ENCODE data around the gene PLCD1.

Gene PLCD1

DNA sequence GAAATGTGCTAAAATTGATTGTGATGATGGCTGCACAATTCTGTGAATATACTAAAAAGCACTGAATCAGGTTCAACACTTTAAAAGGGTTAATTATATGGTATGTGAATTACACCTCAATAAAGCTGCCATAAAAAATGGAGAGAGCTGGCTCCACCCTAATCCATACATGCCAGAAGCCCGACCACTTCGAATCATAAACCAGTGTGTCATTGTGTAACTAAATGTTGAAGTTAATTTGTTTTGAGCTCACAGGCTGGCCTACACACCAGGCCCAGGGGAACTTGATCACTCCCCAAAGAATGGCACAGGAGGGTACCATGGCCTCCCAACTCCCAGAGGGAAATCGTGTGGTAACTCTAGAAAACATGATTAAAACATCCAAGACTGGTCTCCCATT, 14.0 kb downstream of the PLCD1 start:
- Histone ChIP-seq H3K4me1 (ENCODE audit: control insufficient read depth, insufficient read depth, low read length) (no peaks in the 10 kb centered on the region), H3K27me3 (ENCODE audit: control insufficient read depth, insufficient read depth, low read length) (no peaks in the 10 kb centered on the region), H3K9ac (ENCODE audit: low read depth, low read length) (no peak overlapping the region), H3K36me3 (ENCODE audit: insufficient read depth, low read length) (peaks cover 64% of the 10 kb centered on the region), H3K9me3 (replicated peaks; ENCODE audit: low read length) (no peaks in the 10 kb centered on the region), H3K4me2 (ENCODE audit: low read length) (no peak overlapping the region), H3K4me3 (ENCODE audit: low read length) (no peak overlapping the region)

DNA sequence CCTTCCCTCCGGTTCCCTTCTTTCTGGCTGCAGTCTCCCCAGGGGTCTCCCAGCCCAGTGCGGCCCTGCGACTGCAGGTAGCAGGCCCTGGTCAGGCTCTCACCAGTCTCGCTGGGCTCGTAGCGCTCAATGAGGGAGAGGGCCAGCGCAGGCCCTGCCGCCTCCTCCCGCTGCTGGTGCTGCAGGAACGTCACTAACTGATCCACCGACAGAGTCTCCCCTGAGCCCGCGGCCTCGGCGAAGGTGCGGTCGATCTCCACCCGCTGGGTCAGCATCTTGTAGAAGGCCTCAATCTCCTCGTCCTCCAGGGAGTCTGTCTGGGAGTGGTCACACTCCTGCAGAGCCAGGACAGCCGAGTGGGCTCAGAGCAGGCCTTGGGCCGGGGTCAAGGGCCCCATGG, 18.3 kb downstream of the PLCD1 start:
- Histone ChIP-seq H3K9ac (ENCODE audit: low read depth, low read length) (no peak overlapping the region), H3K27me3 (ENCODE audit: control insufficient read depth, insufficient read depth, low read length) (no peaks in the 10 kb centered on the region), H3K9me3 (replicated peaks; ENCODE audit: low read length) (no peaks in the 10 kb centered on the region), H3K4me2 (ENCODE audit: low read length) (no peak overlapping the region), H3K4me1 (ENCODE audit: control insufficient read depth, insufficient read depth, low read length) (no peaks in the 10 kb centered on the region), H3K36me3 (ENCODE audit: insufficient read depth, low read length) (peaks cover 65% of the 10 kb centered on the region), H3K4me3 (ENCODE audit: low read length) (no peak overlapping the region)

DNA sequence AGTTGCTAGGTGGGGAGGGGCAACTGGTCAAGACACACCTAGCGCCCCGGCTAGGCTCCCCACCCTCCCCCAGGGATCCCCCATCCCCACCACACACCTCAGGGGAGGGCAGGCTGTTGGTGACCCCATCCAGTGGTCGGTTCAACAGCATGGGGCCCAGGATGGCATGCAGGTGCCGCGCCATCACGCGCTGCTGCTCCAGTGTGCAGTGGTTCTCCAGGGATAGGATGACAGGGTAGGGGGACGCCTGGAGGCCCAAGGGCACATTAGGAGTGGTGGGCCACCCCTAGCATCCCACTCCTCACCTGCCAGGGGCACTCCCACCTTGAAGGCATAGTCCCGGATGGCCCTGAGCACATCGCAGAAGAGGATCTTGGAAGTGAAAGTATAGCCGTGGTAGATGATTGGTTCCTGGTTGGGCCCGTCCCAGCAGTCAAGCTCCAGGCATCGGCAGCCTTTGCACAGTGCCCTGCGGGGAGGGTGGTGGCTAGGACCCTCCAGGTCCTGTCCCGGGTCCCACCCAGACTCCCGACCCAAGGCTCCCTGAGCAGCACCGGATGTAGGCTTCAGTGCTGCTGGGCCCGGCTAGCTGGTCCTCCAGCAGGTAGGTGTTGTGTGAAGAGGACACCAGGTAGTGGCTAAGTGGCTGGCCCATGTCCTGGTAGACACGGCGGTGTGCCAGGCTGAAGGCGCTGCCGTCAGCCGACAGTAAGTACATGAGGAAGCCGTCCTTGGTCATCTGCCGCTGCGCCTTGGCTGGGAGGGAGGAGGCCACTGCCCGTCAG, 19.4 kb downstream of the PLCD1 start:
- Histone ChIP-seq H3K9ac (ENCODE audit: low read depth, low read length) (no peak overlapping the region), H3K27me3 (ENCODE audit: control insufficient read depth, insufficient read depth, low read length) (no peaks in the 10 kb centered on the region), H3K4me2 (ENCODE audit: low read length) (no peak overlapping the region), H3K36me3 (ENCODE audit: insufficient read depth, low read length) (peaks cover 59% of the 10 kb centered on the region), H3K4me3 (ENCODE audit: low read length) (no peak overlapping the region), H3K4me1 (ENCODE audit: control insufficient read depth, insufficient read depth, low read length) (no peaks in the 10 kb centered on the region), H3K9me3 (replicated peaks; ENCODE audit: low read length) (no peaks in the 10 kb centered on the region)

DNA sequence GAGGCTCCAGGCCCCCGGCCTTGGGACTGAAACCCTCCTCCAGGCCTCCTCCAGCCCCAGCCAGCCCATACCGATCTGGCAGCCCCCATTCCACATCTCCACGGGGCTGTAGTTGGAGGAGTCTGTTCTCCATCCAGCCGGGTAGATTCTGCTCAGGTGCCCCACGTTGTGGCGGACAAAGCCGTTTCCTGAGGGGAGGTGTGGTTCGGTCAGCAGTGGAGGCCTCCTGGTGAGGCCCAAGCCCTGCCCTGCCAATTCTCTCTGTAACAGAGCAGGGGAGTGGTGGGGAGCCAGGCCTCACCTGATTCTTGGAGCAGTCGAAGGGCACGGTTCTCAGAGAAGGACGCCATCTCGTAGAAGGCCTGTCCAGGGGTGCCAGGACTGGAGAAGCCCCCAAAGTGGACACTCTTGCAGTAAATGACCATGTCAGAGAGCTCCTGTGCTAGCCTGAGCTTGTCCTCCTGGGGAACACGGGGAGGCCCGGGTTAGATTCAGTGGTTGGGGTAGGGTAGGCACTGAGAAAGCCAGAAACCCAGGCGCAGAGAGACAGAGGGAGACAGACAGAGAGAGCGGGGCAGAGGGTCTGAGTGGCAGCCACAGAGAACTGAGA, 20.4 kb downstream of the PLCD1 start:
- Histone ChIP-seq H3K4me2 (ENCODE audit: low read length) (no peak overlapping the region), H3K9me3 (replicated peaks; ENCODE audit: low read length) (no peaks in the 10 kb centered on the region), H3K9ac (ENCODE audit: low read depth, low read length) (no peak overlapping the region), H3K4me3 (ENCODE audit: low read length) (no peak overlapping the region), H3K4me1 (ENCODE audit: control insufficient read depth, insufficient read depth, low read length) (no peaks in the 10 kb centered on the region), H3K36me3 (ENCODE audit: insufficient read depth, low read length) (peaks cover 53% of the 10 kb centered on the region), H3K27me3 (ENCODE audit: control insufficient read depth, insufficient read depth, low read length) (no peaks in the 10 kb centered on the region)

DNA sequence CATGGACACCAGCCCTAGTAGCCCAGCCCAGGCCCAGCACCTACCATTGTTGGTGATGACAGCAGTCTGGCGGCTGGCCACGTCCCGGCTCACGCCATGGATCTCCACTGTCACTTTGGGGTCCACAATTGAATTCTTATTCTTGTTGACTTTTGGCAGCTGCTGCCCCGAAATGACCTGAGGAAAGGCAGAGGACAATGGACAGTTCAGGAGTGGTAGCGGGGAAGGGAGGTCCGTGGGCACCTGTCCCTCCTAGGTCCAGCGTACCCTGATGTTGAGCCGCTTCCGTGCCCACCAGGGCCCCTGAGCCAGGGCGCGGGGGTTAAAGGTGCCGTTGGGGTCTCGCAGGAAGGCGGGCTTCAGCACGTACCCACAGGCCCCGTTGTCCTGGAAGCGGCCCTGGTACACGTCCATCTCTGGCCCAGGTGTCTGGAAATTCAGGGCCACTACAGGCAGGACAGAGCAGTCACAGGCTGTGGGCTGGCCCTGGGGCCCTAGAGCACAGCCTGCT, 21.2 kb downstream of the PLCD1 start:
- H3K9me3 ChIP-seq (replicated peaks; ENCODE audit: low read length), result no peaks in the 10 kb centered on the region
- no peak overlapping the region for H3K4me3 ChIP-seq (ENCODE audit: low read length)
- H3K27me3 ChIP-seq (ENCODE audit: control insufficient read depth, insufficient read depth, low read length), result no peaks in the 10 kb centered on the region
- H3K4me2 ChIP-seq (ENCODE audit: low read length), result no peak overlapping the region
- no peak overlapping the region for H3K9ac ChIP-seq (ENCODE audit: low read depth, low read length)
- H3K36me3 ChIP-seq (ENCODE audit: insufficient read depth, low read length), result peaks cover 46% of the 10 kb centered on the region
- H3K4me1 ChIP-seq (ENCODE audit: control insufficient read depth, insufficient read depth, low read length), result no peaks in the 10 kb centered on the region

DNA sequence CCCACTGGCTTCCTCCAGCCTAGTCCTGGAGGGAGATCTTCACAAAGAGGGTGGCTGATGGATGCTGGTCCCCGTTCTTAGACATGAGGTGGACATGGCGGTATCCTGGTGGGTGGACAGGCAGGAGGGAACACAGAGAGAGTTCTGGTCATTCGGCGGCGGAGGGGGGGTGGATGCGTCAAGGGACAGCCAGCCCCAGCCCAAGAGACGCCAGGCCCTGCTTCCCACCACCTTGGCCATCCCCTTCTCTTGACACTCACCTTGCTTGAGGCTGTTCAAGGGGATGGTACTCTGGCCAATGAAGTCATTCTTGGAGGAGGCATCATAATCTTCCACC, 21.7 kb downstream of the PLCD1 start:
- Histone ChIP-seq H3K9ac (ENCODE audit: low read depth, low read length) (no peak overlapping the region), H3K27me3 (ENCODE audit: control insufficient read depth, insufficient read depth, low read length) (no peaks in the 10 kb centered on the region), H3K4me2 (ENCODE audit: low read length) (no peak overlapping the region), H3K4me1 (ENCODE audit: control insufficient read depth, insufficient read depth, low read length) (no peaks in the 10 kb centered on the region), H3K9me3 (replicated peaks; ENCODE audit: low read length) (no peaks in the 10 kb centered on the region), H3K4me3 (ENCODE audit: low read length) (no peak overlapping the region), H3K36me3 (ENCODE audit: insufficient read depth, low read length) (peaks cover 46% of the 10 kb centered on the region)

DNA sequence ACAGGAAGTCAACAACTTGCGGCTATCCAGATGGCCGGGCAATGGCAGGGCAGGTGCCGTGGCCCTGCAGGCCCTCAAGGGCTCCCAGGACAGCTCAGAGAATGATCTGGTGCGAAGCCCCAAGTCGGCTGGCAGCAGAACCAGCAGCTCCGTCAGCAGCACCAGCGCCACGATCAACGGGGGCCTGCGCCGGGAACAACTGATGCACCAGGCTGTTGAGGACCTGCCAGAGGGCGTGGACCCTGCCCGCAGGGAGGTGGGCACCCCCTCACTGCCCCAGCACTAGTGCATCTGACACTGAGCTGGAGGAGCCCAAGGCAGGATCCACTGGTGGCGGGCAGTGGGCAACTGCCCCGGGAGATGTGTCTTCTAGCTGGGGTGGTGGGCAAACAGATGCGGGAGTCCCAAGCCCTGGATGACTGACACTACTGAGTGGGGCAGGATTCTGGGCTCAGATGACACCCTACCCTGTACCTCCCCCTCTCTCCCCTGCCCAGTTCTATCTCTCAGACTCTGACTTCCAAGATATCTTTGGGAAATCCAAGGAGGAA, 22.9 kb downstream of the PLCD1 start:
- Histone ChIP-seq H3K27me3 (ENCODE audit: control insufficient read depth, insufficient read depth, low read length) (no peaks in the 10 kb centered on the region), H3K4me2 (ENCODE audit: low read length) (no peak overlapping the region), H3K9ac (ENCODE audit: low read depth, low read length) (no peak overlapping the region), H3K9me3 (replicated peaks; ENCODE audit: low read length) (no peaks in the 10 kb centered on the region), H3K36me3 (ENCODE audit: insufficient read depth, low read length) (peaks cover 46% of the 10 kb centered on the region), H3K4me3 (ENCODE audit: low read length) (no peak overlapping the region), H3K4me1 (ENCODE audit: control insufficient read depth, insufficient read depth, low read length) (no peaks in the 10 kb centered on the region)

DNA sequence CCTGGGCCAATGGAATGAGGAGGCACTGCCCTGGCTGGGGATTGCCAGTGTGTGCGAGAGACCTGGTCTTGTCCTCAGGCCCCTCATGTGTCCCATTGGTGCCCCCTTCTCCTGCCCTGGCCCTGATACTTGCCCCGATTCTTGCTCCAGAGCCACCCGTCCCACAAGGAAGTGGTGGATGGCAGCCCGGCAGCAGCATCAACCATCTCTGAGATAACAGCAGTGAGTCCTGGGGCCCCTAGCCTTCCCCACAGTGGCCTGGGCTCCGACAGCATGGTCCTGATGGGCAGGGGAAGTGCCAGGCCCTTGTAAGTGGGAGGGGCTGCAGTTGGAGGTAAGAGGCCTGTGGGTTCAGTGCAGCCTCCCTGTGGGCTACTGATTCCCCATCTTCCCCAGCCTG, 23.4 kb downstream of the PLCD1 start:
- Histone ChIP-seq H3K9ac (ENCODE audit: low read depth, low read length) (no peak overlapping the region), H3K4me3 (ENCODE audit: low read length) (no peak overlapping the region), H3K36me3 (ENCODE audit: insufficient read depth, low read length) (peaks cover 46% of the 10 kb centered on the region)

DNA sequence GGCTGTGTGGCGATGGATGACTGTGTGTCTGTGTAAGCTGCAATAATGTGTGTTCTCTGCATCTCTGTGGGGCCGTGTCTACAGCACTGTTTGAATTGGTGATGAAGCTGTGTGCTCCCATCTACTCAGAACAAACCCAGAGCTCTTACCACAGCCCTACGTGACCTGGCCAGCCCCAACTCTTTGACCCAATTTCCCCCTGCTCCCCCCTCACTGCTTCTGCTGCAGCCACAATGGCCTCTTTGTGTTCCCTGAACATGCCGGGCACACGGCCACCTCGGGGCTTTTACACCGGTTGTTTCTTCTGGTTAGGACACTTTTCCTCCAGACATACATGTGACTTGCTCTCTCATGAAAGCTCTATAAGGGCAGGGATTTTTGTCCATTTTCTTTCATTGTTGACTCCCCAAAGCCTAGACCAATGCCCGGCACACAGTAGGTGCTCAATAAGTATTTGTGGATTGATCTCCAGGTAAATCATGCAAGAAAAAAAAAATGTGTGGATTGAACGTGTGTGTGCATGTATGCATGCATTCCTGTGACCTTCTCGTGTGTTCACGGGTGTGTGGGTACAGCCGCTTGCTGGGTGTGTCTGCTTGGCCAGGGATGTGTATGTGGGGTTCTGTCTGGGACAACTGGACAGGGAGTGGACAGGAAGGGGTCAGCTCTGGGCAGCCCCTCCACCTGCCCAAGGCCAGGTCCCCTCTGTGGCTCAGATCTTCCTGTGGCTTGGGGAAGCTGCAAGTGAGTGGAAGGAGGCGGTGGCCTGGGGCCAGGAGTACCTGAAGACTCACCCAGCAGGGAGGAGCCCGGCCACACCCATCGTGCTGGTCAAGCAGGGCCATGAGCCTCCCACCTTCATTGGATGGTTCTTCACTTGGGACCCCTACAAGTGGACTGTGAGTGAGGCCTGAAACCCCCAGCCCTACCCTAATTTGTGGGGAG, 24.1 kb downstream of the PLCD1 start:
- H3K9me3 ChIP-seq (replicated peaks; ENCODE audit: low read length), result no peaks in the 10 kb centered on the region
- H3K9ac ChIP-seq (ENCODE audit: low read depth, low read length), result no peak overlapping the region
- no peak overlapping the region for H3K4me2 ChIP-seq (ENCODE audit: low read length)
- H3K27me3 ChIP-seq (ENCODE audit: control insufficient read depth, insufficient read depth, low read length), result no peaks in the 10 kb centered on the region
- no peak overlapping the region for H3K4me3 ChIP-seq (ENCODE audit: low read length)
- peaks cover 41% of the 10 kb centered on the region for H3K36me3 ChIP-seq (ENCODE audit: insufficient read depth, low read length)
- H3K4me1 ChIP-seq (ENCODE audit: control insufficient read depth, insufficient read depth, low read length), result no peaks in the 10 kb centered on the region

More for the DNA sequence above, 23.4 kb downstream of the PLCD1 start:
- H3K9me3 ChIP-seq (replicated peaks; ENCODE audit: low read length), result no peaks in the 10 kb centered on the region
- H3K4me1 ChIP-seq (ENCODE audit: control insufficient read depth, insufficient read depth, low read length), result no peaks in the 10 kb centered on the region
- H3K4me2 ChIP-seq (ENCODE audit: low read length), result no peak overlapping the region
- no peaks in the 10 kb centered on the region for H3K27me3 ChIP-seq (ENCODE audit: control insufficient read depth, insufficient read depth, low read length)

DNA sequence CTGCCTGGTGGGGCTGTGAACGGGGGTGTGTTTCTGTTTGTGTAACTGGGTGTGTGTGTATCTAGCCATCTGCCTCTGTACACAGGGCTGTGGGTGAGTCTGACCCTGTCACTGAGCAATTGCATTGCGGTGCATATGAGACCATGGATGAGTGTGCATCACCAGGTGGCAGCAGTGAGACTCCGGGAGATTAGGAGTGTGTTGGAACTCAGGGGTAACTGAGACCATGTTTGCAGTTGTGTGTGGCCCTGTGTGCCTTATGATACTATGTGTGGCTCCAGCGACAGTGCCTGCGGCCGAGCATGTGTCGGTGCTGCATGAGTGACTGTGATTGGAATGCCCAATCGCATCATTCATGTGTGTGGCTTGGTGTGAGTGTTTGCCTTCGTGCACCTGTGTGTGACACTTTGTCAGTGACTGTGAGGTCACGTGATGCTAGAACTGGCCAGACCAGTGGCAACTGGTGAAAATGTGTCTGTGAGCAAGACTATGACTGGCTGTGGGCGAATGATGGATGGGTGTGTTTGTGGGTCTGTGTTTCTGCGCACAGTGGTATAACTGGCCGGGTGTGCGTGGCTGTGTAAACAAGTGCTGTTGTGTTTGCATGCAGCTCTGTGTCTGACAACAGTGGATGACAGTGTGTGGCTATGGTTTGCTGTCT, 24.9 kb downstream of the PLCD1 start:
- no peaks in the 10 kb centered on the region for H3K27me3 ChIP-seq (ENCODE audit: control insufficient read depth, insufficient read depth, low read length)
- H3K36me3 ChIP-seq (ENCODE audit: insufficient read depth, low read length), result peaks cover 35% of the 10 kb centered on the region
- H3K4me1 ChIP-seq (ENCODE audit: control insufficient read depth, insufficient read depth, low read length), result no peaks in the 10 kb centered on the region
- H3K9ac ChIP-seq (ENCODE audit: low read depth, low read length), result no peak overlapping the region
- H3K4me3 ChIP-seq (ENCODE audit: low read length), result no peak overlapping the region
- no peak overlapping the region for H3K4me2 ChIP-seq (ENCODE audit: low read length)
- H3K9me3 ChIP-seq (replicated peaks; ENCODE audit: low read length), result no peaks in the 10 kb centered on the region
